ENCODE measurements around the gene ZXDC.

GRCh38 chr3:126452213-126452612 lies 23.5 kb downstream of the ZXDC start:
- TF ChIP-seq YY1 (IDR thresholded peaks at IDR 0.05; ENCODE audit: insufficient read depth, insufficient read length) (no peak), SUZ12 (IDR thresholded peaks at IDR 0.05; ENCODE audit: extremely low read depth, insufficient read depth, insufficient read length) (no peak), ZNF274 (IDR thresholded peaks at IDR 0.05; ENCODE audit: low read depth, low read length) (no peak)
